ENCODE results near the gene PCDHA1.
"Not testable (repeated sequence)": the region's sequence is repeated elsewhere in the genome, so short reads cannot be mapped to it uniquely, and the experiment has no call there.

The PCDHA1 gene

DNA sequence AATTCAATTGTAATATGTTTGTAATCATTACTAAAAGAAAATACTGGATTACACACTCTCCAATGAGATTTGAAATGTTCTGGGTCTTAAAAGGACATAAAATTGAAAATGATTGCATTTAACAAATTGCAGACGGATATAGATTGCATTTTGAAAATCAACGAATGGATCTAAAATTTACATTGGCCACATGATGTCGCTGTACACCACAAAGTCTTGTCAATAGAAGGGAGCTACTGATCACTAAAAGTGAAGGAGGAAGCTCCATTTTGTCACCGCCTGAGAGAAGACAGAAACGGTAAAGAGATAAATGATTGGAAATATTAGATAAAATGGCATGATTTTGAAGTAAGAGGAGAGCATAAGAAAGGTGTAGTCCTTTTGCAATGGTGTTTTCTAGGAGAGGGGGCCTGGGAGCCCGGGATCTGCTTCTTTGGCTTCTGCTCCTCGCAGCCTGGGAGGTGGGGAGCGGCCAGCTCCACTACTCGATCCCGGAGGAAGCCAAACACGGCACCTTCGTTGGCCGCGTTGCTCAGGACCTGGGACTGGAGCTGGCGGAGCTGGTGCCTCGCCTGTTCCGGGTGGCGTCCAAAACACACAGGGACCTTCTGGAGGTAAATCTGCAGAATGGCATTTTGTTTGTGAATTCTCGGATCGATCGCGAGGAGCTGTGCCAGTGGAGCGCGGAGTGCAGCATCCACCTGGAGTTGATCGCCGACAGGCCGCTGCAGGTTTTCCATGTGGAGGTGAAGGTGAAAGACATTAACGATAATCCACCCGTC is at the start of gene PCDHA1:
Gene PCDHA1, plus strand, starts transcription at position 236 of the 782 bp plus-strand sequence.
- DNase-seq: peak; percentile 66

GRCh38 chr5:140737486-140737885 is 48.5 kb upstream of the PCDHA1 start:
- no peak for DNase-seq

- DNase-seq: no peak
Measured at GRCh38 chr5:140741967-140742366, 44.0 kb upstream of the PCDHA1 start.

GRCh38 chr5:140753561-140753960 is 32.4 kb upstream of the PCDHA1 start:
- DNase-seq: no peak

- DNase-seq: no peak
Measured at GRCh38 chr5:140764177-140764973, 21.6 kb upstream of the PCDHA1 start.

DNA sequence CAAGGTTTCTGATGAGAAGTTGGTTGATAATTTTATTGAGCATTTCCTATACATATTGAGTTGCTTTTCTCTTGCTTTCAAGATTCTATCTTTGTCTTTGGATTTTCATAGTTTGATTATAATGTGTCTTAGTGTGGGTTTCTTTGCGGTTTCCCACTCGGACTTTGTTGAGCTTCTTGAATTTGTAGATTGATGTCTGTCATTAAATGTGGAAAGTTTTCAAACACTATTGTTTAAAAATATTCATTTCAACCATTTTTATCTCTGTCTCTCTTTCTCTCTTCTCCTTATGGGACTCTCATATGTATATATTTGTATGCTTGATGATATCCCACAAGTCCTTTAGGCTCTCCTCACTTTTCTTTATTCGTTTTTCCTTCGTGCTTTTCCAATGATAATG is 18.5 kb upstream of the PCDHA1 start:
- no peak for DNase-seq

- DNase-seq: no peak
Measured at GRCh38 chr5:140780512-140780911, 5.4 kb upstream of the PCDHA1 start.

DNA sequence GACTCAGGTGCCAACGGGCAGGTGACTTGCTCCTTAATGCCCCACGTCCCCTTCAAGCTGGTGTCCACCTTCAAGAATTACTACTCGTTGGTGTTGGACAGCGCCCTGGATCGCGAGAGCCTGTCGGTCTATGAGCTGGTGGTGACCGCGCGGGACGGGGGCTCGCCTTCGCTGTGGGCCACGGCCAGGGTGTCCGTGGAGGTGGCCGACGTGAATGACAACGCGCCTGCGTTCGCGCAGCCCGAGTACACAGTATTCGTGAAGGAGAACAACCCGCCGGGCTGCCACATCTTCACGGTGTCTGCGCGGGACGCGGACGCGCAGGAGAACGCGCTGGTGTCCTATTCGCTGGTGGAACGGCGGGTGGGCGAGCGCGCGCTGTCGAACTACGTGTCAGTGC is 1.5 kb downstream of the PCDHA1 start:
- DNase-seq: not testable (repeated sequence)

GRCh38 chr5:140787849-140788504 is 2.0 kb downstream of the PCDHA1 start:
- not testable (repeated sequence) for DNase-seq

- no peak for DNase-seq
Measured at GRCh38 chr5:140791089-140791488, 5.1 kb downstream of the PCDHA1 start.

- DNase-seq: peak; percentile 90
Measured at GRCh38 chr5:140794595-140795258, 8.8 kb downstream of the PCDHA1 start, which contains the start of gene PCDHA2. Gene PCDHA2 (plus strand): TSS chr5:140794852.

DNA sequence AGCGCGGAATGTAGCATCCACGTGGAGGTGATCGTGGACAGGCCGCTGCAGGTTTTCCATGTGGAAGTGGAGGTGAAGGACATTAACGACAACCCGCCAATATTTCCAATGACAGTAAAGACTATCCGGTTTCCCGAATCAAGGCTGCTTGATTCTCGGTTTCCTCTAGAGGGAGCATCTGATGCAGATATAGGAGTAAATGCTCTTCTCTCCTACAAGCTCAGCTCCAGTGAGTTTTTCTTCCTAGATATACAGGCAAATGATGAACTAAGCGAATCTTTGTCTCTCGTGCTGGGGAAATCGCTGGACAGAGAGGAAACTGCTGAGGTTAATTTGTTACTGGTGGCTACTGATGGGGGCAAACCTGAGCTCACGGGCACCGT is 9.3 kb downstream of the PCDHA1 start:
- peak; percentile 91 for DNase-seq

- not testable (repeated sequence) for DNase-seq
Measured at GRCh38 chr5:140796072-140796717, 10.3 kb downstream of the PCDHA1 start.

GRCh38 chr5:140796718-140797095 is 10.8 kb downstream of the PCDHA1 start:
- no peak for DNase-seq

GRCh38 chr5:140800816-140801493 is 15.0 kb downstream of the PCDHA1 start, which contains the start of gene PCDHA3:
Gene PCDHA3 (plus strand): TSS chr5:140801057.
- no peak for DNase-seq

DNA sequence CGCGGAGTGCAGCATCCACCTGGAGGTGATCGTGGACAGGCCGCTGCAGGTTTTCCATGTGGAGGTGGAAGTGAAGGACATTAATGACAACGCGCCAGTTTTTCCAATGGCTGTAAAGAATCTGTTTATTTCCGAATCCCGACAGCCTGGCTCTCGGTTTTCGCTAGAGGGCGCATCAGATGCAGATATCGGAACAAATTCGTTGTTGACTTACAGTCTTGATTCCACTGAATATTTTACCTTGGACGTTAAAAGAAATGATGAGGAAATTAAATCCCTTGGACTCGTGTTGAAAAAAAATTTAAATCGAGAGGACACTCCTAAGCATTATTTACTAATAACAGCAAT is 15.5 kb downstream of the PCDHA1 start:
- no peak for DNase-seq

GRCh38 chr5:140802381-140802780 is 16.4 kb downstream of the PCDHA1 start:
- DNase-seq: not testable (repeated sequence)

DNA sequence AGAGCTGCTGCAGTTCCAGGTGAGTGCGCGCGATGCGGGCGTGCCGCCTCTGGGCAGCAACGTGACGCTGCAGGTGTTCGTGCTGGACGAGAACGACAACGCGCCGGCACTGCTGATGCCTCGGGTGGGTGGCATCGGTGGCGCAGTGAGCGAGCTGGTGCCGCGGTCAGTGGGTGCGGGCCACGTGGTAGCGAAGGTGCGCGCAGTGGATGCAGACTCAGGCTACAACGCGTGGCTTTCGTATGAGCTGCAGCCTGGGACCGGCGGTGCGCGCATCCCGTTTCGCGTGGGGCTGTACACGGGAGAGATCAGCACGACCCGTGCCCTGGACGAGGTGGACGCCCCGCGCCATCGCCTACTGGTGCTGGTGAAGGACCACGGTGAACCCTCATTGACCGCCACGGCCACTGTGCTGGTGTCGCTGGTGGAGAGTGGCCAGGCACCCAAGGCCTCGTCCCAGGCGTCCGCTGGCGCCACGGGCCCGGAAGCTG is 16.9 kb downstream of the PCDHA1 start:
- no peak for DNase-seq

DNA sequence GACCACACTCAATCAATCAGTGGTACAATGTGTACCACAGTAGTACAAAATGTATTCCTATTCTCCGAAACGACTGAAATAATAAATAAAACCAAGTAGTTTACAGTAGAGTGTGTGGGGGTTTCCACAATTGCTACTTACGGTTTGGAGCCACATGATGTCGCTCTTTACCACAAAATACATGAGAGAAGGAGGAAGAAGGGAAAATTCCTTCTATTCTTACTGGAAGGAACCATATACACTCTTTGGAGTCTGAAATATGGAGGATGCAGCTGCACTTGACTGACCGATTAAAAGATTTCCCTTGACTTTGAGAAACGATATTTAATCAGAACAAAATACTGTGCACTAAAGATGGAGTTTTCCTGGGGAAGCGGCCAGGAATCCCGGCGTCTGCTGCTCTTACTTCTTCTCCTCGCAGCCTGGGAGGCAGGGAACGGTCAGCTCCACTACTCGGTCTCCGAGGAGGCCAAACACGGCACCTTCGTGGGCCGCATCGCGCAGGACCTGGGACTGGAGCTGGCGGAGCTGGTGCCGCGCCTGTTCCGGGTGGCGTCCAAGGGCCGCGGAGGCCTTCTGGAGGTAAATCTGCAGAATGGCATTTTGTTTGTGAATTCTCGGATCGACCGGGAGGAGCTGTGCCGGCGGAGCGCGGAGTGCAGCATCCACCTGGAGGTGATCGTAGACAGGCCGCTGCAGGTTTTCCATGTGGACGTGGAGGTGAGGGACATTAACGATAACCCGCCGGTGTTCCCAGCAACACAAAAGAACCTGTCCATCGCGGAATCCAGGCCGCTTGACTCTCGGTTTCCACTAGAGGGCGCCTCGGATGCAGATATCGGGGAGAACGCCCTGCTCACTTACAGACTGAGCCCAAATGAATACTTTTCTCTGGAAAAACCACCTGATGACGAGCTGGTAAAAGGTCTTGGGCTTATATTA is 21.2 kb downstream of the PCDHA1 start, which contains the start of gene PCDHA4:
Gene PCDHA4, plus strand, starts transcription at position 235 of the 942 bp plus-strand sequence.
- DNase-seq: peak; percentile 79

- DNase-seq: not testable (repeated sequence)
Measured at GRCh38 chr5:140808241-140808888, 22.4 kb downstream of the PCDHA1 start.
